GM19372 (cell line): ENCODE data around the gene RAB38.

Source experiments
- ATAC-seq: cut with Tn5 transposase; IDR thresholded peaks from one replicate; pipeline ENCODE4 v1.9.1; 2021; ENCODE audit warnings: mild to moderate bottlenecking, low read depth, moderate library complexity; ENCODE audit not compliant: unreplicated experiment

The RAB38 gene

DNA sequence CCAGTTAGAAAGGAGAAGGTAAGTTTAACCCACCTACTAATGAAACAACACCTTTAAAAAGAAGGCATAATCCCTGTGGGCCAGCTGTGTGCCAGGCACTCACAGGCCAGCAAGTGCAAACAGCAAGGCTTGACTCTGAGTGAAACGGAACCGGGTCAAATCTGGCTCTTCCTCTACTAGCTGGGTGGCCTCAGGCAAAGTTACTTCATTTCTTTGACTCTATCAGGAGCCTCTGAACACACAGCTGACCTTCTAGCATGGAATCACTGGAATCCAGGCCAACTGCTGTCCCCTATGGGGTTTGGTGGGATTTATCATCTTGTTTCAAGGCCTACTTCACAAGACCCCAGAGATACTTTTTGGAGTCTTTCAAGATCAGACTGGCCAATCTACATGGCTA lies 3.3 kb downstream of the RAB38 start:
- ATAC-seq: no peak

DNA sequence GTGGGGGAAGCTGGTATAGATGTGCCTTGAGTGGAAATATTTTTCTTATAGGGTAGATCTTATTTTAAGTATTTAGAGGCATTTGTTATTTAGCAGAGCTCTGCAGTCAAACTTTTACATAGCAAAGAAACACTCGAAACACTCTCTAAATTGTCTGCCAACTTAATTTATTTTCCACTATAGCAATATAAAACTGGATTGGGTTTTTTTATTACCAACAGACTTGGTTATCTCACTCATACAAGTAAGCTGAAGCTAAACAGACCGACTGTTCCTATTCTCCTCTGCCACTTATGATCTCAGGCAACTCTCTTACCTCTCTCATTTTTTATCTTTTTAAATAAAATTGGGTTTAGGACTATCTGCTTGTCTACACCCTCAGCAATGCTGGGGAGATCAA lies 4.6 kb downstream of the RAB38 start:
- ATAC-seq: no peak

DNA sequence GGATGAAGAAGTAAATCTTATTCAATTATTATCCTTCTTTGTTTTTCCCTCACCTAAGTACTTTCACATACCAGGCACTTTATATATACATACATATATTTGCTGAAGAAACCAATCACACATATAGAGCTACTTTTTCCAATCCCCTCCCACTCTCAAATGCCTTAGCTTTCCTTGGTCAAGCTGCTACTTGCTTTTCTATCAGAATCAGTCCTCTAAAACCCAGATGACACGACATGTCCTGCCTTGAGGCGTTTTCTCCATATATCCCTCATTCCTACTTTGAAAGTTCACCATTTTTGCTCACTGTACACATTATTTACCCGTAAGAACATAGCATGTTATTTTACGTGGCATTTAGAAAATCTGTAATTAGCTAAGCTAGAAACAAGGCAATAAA lies 5.4 kb downstream of the RAB38 start:
- ATAC-seq: no peak

- no peak for ATAC-seq
Observed at GRCh38 chr11:88169471-88169870, 5.8 kb downstream of the RAB38 start.

DNA sequence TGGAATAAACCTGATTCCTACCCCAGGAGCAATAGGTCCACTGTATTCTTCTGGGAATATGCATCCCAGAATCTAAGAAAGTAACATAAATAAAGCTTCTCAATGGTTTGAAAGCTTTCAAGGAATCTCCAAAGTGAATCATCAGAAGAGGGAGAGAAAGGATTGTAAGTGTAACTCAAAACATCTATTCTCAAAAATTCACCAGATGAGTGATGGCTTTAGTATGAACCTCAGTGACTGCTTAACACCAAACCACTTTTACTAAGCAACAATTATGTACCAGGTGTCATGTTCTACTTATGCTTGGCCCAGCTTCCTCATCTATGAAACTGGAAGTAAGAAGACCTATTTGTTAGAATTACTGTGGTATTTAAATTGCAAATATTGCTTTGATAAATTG lies 7.4 kb downstream of the RAB38 start:
- ATAC-seq: no peak

DNA sequence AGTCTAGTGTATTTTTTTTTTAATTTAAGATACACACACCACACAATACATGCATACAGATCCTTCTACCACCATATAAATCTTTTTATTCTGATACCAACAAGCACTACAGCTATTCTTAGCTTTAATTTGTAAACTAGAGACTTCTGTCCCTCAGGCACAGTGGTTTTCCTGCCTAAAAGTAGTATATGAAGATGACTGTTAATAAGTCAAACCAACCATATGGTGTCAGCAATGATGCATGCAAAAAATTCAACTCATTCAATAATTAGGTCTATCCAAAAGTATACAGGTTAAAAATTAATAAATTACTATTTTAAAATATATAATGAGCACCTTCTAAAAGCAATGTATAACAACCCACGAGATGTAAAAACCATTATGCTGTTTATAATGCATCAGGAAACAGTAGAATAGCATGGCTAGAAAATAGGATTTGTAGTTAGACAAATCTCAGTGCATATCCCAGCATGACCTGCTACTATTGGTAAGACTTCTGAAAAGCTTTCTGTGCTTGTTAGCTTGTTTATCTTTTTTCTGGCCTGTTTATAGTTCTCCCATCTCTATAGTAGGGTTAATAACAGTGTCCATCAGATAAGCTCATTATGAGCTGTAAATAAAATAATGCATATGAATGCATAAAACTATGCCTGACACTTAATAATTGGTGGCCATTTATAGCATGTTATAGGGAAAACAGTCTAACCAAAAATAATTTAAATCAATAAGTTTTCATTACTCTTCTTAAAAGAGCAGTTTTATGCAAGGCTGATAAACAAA lies 10.2 kb downstream of the RAB38 start:
- ATAC-seq: no peak

DNA sequence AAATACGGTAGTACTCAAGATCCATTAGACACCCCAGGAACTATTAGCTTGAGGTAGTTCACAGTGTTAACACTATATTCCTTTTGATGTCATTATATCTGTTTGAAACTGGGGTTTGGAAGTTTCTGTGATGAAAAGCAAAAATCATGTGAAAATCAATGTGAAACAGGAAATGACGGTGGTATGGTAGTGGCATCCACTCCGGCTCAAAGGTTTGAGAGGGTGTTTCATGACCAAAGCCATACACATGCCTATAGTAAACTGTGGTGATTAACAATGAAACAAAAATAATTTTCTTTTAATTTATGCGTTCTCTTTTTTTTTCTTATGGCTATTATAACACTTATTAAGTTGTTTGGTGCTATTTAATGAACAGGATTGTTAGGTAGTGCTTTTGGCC lies 10.9 kb downstream of the RAB38 start:
- ATAC-seq: no peak

- no peak for ATAC-seq
Observed at GRCh38 chr11:88158081-88158480, 17.2 kb downstream of the RAB38 start.

DNA sequence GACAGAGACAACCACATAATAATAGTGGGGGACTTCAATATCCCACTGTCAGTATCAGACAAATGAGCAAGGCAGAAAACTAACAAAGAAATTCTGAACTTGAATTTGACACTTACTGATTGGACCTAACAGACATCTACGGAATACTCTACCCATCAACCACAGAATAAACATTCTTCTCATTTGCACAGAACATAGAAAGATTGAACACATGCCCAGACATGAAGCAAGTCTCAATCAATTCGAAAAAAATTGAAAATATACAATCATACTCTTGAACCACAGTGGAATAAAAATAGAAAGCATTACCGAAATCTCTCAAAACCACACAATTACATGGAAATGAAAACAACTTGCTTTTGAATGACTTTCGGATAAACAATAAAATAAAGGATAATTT lies 17.9 kb downstream of the RAB38 start:
- ATAC-seq: no peak

DNA sequence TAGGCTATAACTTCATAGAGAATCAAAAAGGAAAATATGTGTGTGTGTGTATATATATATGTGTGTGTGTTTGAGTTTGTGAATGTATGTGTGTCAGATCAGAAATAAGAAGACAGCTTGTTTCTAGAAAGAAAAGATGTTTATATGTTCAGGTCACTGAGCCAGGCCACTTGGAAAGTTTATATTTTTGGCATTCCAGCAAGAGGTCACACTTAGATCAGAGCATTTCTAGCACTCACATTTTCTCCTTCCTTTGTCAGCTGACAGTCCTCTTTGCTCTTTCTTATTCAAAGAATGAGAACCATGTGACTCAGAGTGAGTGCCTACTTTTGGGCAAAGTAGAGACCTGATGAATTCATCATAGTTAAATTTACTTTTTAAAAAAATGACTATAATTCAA lies 22.9 kb downstream of the RAB38 start:
- ATAC-seq: no peak

DNA sequence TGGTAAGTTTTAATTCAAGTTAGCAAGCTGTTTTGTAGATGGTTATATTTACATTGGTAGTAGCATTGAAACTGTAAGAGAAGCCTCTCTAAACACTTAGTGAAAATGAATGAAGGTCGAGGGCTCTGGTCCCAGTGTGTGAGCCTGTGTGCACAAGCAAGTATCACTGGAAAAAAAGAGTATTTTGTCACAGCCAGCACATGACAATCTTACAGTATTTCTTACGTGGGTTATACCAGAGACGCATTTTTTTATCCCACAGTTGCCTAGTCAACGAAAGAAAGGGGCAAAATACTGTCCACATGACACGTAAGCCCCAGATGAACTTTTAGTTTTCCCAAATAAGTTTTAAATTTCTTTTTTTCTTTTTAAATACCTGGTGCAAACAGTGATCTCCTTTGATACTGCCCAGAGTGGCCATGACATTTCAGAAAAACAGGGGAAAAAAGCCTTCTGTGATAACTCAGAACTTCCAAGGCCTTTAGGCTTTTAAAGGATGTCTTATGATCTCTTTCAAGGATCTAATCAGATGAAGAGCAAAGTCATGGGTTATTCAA lies 23.5 kb downstream of the RAB38 start:
- no peak for ATAC-seq

DNA sequence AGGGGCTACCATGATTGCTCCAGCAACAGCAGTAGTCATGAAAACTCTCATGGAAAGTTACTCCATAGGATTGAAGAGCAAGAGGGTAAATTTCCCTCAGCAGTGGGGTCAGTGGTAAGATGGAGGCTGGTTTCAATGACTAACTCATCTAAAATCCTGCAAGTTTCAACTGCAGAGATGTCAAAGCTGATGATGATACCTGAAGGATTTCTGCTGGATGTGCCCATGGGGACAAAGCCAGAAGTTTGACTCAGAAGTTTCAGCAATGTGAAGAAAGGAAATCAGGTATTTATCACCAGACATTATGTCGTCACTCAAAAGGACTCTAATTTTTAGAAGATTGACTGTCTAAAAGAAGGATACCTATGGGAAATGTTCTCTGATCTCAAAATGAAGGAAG lies 29.1 kb downstream of the RAB38 start:
- ATAC-seq: no peak

GRCh38 chr11:88139865-88140264 lies 35.4 kb downstream of the RAB38 start:
- no peak for ATAC-seq

DNA sequence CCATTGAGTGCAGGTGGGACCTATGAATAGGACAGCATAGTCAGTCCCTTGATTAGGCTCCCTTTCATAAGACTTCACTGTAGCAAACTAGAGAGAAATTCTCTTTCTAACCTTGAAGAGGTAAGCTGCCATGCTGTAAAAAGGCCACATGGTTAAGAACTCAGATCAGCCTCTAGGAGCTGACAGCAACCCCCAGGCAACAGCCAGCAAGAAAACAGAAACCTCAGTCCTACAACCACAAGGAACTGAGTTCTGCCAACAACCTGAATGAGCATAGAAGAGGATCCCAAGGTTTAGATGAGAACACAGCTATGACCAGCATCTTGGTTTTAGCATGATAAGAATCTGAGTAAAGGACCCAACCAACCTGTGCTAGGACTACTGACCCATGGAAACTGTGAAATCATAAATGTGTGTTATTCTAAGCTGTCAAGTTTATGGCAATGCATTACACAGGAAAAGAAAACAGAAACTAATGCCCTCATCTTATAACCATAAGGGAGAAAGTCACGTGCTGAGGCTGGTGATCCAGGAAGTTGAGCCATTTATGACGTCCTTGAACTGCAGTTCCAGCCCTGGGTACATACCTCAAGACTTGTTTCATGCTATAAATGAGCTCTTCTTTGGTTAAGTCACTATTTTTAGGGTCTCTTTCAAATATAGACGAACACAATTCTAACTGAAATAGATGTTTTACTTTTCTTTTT lies 43.3 kb downstream of the RAB38 start:
- ATAC-seq: no peak

- ATAC-seq: no peak
Observed at GRCh38 chr11:88122956-88123355, 52.3 kb downstream of the RAB38 start.

DNA sequence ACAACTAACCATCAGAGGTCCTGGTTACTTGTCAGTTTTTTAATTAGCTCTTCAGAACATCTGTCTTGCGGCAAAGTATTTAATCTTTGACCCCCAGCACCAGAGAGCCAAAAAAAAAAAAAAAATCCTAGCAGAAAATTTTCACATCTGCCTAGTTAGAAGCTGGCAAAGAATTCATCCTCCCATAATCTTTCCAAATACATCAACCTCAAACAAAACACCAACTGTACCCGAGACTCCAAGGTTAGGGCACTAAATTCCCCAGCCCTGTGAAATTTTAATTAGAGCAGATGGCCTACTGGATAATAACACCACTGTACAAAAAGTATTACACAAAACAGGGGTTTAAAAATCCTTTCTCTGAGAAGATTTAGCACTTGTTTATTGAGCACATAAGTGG lies 55.7 kb downstream of the RAB38 start:
- ATAC-seq: no peak

DNA sequence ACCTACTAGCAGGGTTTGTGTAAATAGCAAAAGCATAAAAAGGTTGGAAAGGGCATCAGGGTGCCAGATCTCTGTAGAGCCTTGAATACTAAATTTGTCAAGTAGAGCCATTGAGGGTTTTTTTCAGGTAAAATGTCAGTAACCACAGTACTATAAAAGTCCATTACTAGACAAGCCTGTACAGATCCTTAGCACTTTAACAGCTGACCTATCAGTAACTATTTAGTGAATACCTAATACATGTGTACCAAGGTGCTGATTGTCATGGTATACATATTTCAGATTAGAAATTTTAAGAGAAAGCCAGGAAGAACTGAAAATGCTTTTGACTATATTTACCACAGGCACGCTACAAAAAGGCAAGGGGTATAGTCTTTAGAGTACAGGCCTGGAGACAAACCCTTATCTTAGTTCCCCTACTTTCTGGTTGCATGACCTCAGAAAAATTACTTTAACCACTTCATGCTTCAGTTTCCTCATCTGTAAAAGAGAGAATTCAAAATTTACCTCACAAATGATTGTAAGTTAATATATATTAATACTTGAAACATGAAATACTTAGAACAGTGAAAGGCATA lies 57.9 kb downstream of the RAB38 start:
- peak; percentile 66 for ATAC-seq

- ATAC-seq: no peak
Observed at GRCh38 chr11:88115828-88116755, 59.2 kb downstream of the RAB38 start.

DNA sequence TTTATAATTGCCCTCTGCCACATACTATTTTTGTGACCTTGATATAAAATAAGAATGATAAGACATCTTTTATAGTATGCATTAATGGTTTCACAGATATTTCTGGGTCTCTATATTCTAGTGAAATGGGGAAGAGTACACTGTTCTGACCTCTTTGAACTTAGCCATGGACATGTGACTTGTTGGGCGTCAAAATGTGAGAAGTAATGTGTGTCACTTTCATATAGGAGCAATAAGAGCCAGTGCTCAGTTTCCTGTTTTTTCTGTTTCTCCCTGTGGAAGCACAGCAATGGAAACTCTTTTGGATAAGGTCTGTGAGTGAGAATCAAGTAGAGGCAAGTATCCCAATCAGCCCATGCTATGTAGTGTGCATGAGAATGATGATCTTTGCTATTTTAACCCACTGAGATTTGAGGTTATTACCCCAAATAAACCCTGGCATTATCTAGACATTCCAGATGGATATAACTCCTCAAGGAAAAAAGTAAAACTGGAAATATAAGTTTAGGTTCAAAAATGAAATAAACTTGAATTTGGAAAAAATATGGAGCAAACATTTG lies 60.7 kb downstream of the RAB38 start:
- ATAC-seq: no peak

GRCh38 chr11:88106666-88107065 lies 68.6 kb downstream of the RAB38 start:
- ATAC-seq: no peak
